Stimulated activated CD8-positive, alpha-beta memory T cell treated with anti-CD3 and anti-CD28 coated beads, Interleukin-12 subunit alpha, Interleukin-12 subunit beta, amount 100 ng/mL, for 1 hour (primary cell): ENCODE results near the gene SYCP2.
"Not testable (repeated sequence)": the region's sequence is repeated elsewhere in the genome, so short reads cannot be mapped to it uniquely, and the experiment has no call there.

Source experiments
- DNase-seq: peaks from one replicate; pipeline ENCODE4 v3.0.0-alpha.2; 2020; ENCODE audit warnings: low read depth

SYCP2 gene

GRCh38 chr20:59895908-59896307 is 37.5 kb downstream of the SYCP2 start:
- no peak for DNase-seq

- no peak for DNase-seq
Measured at GRCh38 chr20:59891581-59891980, 41.9 kb downstream of the SYCP2 start.

GRCh38 chr20:59890035-59890434 is 43.4 kb downstream of the SYCP2 start:
- DNase-seq = not testable (repeated sequence)

DNA sequence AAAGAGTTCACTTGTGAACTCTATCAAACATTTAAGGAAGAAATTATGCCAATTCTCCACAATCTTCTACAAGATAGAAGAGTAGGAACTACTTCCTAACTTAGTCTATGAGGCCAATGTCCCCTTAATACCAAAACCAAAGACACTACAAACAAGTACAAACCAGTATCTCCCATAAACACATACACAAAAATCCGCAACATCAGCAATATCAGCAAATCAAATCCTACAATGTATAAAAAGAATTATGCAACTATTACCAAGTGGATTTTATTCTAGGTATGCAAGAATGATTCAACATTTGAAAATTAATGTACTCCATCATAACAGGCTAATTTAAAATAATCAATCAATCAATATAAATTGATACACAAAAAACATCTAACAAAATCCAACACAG is 45.4 kb downstream of the SYCP2 start:
- no peak for DNase-seq

DNA sequence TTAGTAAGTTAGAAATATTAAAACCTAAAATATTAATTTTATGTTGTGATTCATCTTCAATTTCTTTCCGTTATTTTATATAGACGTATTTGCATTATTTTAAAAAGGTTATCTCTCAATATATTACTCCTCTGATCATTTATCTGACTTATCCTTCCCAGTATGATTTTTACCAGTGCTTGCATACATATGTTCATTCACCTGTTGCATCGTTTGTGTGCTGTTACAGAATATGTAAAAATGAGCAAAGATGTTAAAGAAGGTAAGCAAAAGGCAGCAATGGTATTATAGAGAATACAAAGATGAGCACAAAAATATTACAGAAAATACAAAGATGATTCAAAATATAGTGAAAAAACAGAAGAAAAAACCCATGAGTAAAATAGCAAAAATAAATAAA is 48.9 kb downstream of the SYCP2 start:
- no peak for DNase-seq

- DNase-seq = no peak
Measured at GRCh38 chr20:59880198-59880597, 53.2 kb downstream of the SYCP2 start.

GRCh38 chr20:59873409-59873808 is 60.0 kb downstream of the SYCP2 start:
- DNase-seq = no peak

DNA sequence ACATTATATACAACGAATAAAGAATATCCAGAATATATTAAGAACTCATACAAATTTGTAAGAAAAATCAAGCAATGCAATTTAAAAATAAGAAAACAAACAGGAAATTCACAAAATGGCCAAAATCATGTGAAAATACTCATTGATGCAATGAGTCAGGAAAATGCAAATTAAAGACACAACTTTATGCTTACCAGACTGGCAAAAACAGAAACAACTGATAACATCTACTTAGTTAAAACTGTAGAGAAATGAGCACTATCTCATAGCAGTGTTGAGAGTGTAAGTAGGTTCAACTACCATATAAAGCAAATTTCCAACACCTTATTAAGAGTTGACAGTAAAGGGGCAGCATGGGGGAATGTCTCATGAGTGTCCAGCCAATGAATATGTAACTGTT is 62.3 kb downstream of the SYCP2 start:
- no peak for DNase-seq

DNA sequence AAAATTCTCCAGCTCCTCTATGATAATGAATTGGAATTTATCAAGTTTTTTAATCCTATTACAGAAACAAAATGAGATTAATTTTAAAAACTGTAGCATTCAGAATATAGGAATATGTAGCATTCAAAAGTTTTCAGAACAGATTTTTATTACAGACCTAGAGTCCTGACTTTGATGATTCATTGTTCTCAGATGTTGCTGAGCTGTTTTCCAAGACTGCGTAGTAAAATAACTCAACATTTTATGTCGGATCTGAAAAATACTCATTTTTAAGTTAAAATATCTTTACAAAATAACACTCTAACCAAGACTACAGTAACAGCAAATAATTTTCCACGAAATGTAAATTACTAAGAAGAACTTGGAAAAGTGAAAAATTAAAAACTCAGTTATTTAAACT is 67.1 kb downstream of the SYCP2 start:
- no peak for DNase-seq

DNA sequence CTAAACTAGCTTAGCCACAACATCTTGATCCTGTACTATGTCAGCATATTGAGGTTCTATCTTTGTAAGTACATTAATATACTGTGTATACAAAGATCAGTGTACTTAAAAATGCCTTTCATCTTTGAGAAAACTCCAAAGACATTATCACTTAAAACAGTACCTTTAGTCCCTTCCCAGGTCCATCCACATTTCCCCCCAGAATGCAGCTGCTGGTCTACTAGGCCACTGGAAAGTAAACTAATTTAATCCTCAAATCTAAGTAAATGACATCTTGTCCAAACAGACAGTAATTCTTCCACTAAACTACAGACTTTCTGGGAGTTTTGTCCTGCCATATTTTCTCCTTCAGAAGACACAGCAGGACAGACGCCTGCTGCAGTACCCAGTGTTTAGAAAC is 68.7 kb downstream of the SYCP2 start:
- no peak for DNase-seq

DNA sequence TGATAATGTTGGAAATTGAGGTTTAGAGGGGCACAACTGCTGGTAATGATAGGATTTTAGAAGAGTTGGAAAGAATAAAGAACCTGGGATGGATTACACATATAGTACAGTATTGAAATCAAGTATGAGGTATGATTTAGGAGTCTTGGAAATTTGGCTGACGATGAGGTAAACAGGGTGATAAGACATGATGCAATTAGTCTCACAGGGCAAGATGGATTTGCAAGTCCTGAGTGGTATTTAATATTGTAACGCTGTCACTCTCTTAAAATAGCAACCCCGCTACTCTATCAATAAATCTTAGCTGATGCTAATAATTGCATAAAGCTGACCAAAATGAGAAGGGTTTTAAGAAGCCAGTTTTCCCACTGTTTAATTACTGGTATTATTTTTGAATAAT is 70.4 kb downstream of the SYCP2 start:
- DNase-seq = no peak

- no peak for DNase-seq
Measured at GRCh38 chr20:59861401-59861800, 72.0 kb downstream of the SYCP2 start.

GRCh38 chr20:59858425-59858824 is 75.0 kb downstream of the SYCP2 start:
- no peak for DNase-seq

- no peak for DNase-seq
Measured at GRCh38 chr20:59857966-59858365, 75.5 kb downstream of the SYCP2 start.

DNA sequence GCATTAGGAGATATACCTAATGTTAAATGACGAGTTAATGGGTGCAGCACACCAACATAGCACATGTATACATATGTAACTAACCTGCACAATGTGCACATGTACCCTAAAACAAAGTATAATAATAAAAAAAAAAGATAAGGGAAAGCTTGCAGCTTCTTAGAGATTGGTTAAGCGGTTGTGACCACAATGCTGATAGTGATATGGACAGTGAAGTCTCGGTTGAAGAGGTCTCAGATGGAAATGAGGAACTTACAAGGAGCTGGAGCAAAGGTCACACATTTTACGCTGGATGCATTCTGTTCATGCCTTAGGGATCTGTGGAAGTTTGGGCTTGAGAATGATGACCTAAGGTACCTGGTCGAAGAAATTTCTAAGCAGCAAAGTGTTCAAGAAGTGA is 76.5 kb downstream of the SYCP2 start:
- DNase-seq = not testable (repeated sequence)

- DNase-seq = not testable (repeated sequence)
Measured at GRCh38 chr20:59856526-59856925, 76.9 kb downstream of the SYCP2 start.

- DNase-seq = no peak
Measured at GRCh38 chr20:59850018-59850641, 83.3 kb downstream of the SYCP2 start.

DNA sequence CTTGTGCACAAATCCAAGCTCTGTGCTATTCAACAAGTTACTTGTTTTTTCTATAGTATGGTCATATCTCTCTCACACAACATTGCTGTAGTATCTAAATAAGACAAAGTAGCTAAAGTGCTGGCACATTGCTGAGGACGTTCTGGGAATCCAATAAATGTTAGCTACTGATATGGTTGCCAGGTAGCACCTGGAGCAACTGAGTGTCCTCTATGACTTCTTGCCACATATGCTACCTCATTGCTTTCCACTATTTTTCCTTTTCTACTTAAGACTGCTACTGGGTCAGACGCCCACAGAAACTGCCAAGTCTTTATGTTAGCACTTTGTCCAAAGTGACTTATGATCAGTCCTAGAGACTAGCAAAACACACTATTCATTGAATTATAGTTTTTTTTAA is 85.3 kb downstream of the SYCP2 start:
- DNase-seq = no peak

DNA sequence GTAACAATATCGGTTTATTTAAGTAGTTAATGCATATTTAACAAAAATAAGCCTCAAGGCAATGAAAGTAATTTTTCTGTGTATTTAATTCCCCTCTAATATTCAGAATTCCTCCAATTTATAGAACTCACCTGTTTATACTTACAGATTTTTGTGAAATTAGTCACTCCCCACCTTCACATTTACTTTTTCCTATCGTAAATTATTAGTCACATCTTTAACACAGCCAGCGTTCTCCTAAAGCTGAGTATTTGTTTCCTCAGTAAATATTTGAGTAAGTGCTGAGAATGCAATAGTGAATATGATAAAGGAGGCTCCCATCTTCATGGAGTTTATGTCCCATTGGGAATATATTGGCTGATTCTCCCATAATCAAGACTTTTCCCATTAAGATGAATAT is 88.0 kb downstream of the SYCP2 start:
- no peak for DNase-seq

DNA sequence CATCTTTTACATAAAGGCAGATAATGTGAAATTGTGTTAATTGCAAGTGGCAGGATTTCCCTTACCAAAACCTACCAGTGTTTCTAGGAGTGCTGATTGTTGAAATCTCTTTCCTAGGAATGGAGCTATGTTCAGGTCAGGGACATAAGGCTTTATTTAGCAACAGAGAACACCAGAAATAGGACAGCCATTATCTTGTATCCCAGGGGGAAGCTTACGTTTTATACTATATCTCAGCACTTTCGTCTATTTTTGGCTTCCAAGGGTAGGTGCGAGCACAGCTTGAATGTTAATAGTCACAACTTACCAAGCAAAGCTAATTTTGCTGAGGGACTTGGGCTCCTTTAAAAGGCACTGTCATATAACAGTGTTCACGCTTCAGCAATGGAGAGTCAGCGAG is 94.0 kb downstream of the SYCP2 start:
- no peak for DNase-seq

DNA sequence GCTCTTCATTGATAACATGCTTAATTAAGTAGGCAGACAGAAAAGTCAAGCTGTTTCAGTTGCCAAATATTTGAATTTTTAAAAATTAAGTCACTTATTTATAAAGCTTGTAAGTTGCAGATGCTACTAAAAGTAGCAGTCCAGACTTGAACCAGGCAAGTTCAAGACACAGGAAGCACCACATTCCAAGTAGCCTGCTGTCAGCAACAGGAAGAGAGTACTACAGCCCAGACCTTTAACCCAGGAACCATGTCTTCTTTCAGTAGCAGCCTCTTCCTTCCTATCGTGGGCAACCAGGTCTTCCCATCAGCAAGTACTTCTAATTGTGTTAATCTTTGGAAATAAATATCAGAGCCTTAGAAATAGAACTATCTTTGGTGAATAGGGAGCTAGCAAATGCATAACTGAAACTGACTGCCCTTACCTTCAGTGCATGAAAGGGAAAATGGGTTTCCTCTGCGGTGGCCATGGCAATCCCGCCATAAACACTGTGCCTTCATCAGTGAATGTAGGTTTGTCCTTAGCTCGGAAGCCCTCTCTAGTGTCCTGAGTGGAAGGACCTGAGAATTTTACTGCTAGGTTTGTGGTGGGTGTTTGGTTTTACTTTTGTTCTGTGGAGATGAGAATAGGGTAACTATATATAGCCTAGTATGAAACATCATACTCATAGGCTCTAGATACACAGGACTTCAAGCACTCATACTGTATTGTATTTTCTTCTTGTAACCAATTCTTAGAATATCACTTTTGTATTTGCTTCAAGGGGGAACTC is 95.6 kb downstream of the SYCP2 start:
- no peak for DNase-seq

GRCh38 chr20:59836767-59837166 is 96.7 kb downstream of the SYCP2 start:
- DNase-seq = no peak

GRCh38 chr20:59835448-59836395 is 97.7 kb downstream of the SYCP2 start:
- DNase-seq = no peak
